Activated CD4-positive, alpha-beta T cell treated with anti-CD3 and anti-CD28 coated beads for 36 hours (primary cell): ENCODE results near the gene NTM. TPM values are rescaled to one million over a fixed set of nuclear protein-coding genes. Genes with fewer than 3 reads are reported as not detected.

Experiments used
- ATAC-seq: fragments of 200-7000 bp; cut with Tn5 transposase; one replicate; pipeline ENCODE4 v1.10.0; 2021; ENCODE audit warnings: mild to moderate bottlenecking, moderate library complexity
- CTCF ChIA-PET: fragments of 350-600 bp; sonication (Branson Sonifier 250); formaldehyde crosslinking; loops from one replicate; lab custom pipeline; 2021; ENCODE audit warnings: antibody characterized with exemption; lab: Charles Lee
- POLR2A ChIA-PET: fragments of 350-600 bp; sonication (Branson Sonifier 250); formaldehyde crosslinking; loops from one replicate; lab custom pipeline; 2021; ENCODE audit warnings: antibody characterized with exemption, inconsistent platforms; lab: Charles Lee
- DNase-seq: peaks from one replicate; pipeline ENCODE4 v3.0.0-alpha.2; 2020
- H3K27ac Mint-ChIP-seq: one replicate; pipeline ENCODE4 v1.8.0; 2021; ENCODE audit warnings: mixed read lengths
- H3K27me3 Mint-ChIP-seq: one replicate; pipeline ENCODE4 v1.8.0; 2021; ENCODE audit warnings: mixed read lengths
- H3K36me3 Mint-ChIP-seq: one replicate; pipeline ENCODE4 v1.8.0; 2021; ENCODE audit warnings: low read depth, mixed read lengths
- H3K4me1 Mint-ChIP-seq: one replicate; pipeline ENCODE4 v1.8.0; 2021; ENCODE audit warnings: mixed read lengths
- H3K4me3 Mint-ChIP-seq: one replicate; pipeline ENCODE4 v1.8.0; 2021; ENCODE audit warnings: mild to moderate bottlenecking, moderate library complexity, mixed read lengths
- H3K9me3 Mint-ChIP-seq: one replicate; pipeline ENCODE4 v1.8.0; 2021; ENCODE audit warnings: low read depth, mixed read lengths
- intact Hi-C, 2 experiments: fragments of 100-400 bp; cut with DNase I in 1 of 2; cut with micrococcal nuclease in 1 of 2; formaldehyde crosslinking; loops; one replicate each; pipeline versions ENCODE4 v1.14.2 to v1.15.1; 2022 to 2024; cut with DNase I, micrococcal nuclease
- total RNA-seq, 2 experiments: library from RNA; stranded (reverse); gene quantifications; one replicate each; pipeline ENCODE4 v1.2.3, GENCODE V29; 2021

The NTM gene
- total RNA-seq, 2 experiments from 2014 or later, result not detected

GRCh38 chr11:131468565-131468964, 98.2 kb downstream of the NTM start:
- H3K27ac Mint-ChIP-seq, result no peak overlapping the region
- POLR2A ChIA-PET, result no interaction called here
- H3K4me1 Mint-ChIP-seq, result no peaks in the 10 kb centered on the region
- CTCF ChIA-PET, result no interaction called here
- ATAC-seq (no peak), DNase-seq (no peak)
- no peak overlapping the region for H3K4me3 Mint-ChIP-seq
- H3K27me3 Mint-ChIP-seq, result peaks cover 6% of the 10 kb centered on the region
- intact Hi-C loops, result no loop called here
- no peaks in the 10 kb centered on the region for H3K36me3 Mint-ChIP-seq
- H3K9me3 Mint-ChIP-seq, result no peaks in the 10 kb centered on the region

DNA sequence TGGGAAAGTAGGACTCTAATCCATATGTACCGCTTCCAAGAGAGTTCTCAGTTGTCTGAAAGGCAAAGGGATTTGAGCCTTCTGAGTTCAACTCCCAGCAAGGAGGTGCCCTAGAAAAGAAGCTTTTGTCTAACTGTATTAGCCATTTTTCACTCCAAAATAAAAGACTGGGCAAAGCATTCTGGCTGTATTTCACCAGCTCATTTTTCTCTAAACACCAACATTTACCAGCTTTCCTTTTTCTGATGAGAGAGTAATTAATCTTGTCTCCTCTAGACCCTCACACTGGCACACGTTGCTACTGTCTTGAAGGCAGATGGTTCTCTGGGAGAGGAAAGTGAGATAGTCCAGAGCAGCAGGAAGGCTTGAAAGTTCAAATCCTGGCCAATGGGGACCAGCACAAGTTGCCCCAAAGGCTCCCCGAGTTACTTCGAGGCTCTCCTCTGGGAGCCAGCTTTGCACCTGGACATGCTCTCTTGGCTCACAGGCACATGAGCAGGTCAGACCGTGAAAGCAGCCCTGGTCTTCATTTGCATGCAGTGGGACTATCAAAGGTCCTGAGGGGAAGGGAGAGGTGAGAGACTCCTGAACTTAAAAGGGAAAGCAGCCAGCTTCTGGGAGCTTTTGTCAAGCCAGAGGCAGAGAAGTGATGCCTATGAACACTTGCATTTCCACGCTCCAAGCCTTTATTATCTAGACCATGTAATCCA, 100.0 kb downstream of the NTM start:
- no peaks in the 10 kb centered on the region for H3K9me3 Mint-ChIP-seq
- intact Hi-C loops, result no loop called here
- no peak for ATAC-seq
- H3K4me3 Mint-ChIP-seq, result no peak overlapping the region
- POLR2A ChIA-PET, result no interaction called here
- DNase-seq, result no peak
- H3K27ac Mint-ChIP-seq, result no peak overlapping the region
- no peaks in the 10 kb centered on the region for H3K4me1 Mint-ChIP-seq
- CTCF ChIA-PET, result interaction anchor here (0.7 kb wide), 1 partner anchor 14 kb away, joined by 3 read pairs; no protein-coding TSS in a partner anchor
- H3K27me3 Mint-ChIP-seq, result peaks cover 6% of the 10 kb centered on the region
- no peaks in the 10 kb centered on the region for H3K36me3 Mint-ChIP-seq

GRCh38 chr11:131471976-131472375, 101.6 kb downstream of the NTM start:
- peaks cover 6% of the 10 kb centered on the region for H3K27me3 Mint-ChIP-seq
- ATAC-seq, result no peak
- H3K27ac Mint-ChIP-seq, result no peak overlapping the region
- intact Hi-C loops, result no loop called here
- H3K9me3 Mint-ChIP-seq, result no peaks in the 10 kb centered on the region
- no peaks in the 10 kb centered on the region for H3K4me1 Mint-ChIP-seq
- no peak for DNase-seq
- ChIA-PET CTCF (interaction anchor here (0.8 kb wide), 1 partner anchor 67 kb away, joined by 3 read pairs; no protein-coding TSS in a partner anchor), POLR2A (no interaction called here)
- no peak overlapping the region for H3K4me3 Mint-ChIP-seq
- no peaks in the 10 kb centered on the region for H3K36me3 Mint-ChIP-seq

GRCh38 chr11:131474947-131475346, 104.5 kb downstream of the NTM start:
- POLR2A ChIA-PET, result no interaction called here
- intact Hi-C loops, result no loop called here
- CTCF ChIA-PET, result no interaction called here
- Mint-ChIP-seq H3K4me3 (no peak overlapping the region), H3K9me3 (no peaks in the 10 kb centered on the region), H3K27me3 (peaks cover 10% of the 10 kb centered on the region), H3K27ac (no peak overlapping the region), H3K4me1 (no peaks in the 10 kb centered on the region), H3K36me3 (no peaks in the 10 kb centered on the region)
- no peak for DNase-seq
- ATAC-seq, result no peak

DNA sequence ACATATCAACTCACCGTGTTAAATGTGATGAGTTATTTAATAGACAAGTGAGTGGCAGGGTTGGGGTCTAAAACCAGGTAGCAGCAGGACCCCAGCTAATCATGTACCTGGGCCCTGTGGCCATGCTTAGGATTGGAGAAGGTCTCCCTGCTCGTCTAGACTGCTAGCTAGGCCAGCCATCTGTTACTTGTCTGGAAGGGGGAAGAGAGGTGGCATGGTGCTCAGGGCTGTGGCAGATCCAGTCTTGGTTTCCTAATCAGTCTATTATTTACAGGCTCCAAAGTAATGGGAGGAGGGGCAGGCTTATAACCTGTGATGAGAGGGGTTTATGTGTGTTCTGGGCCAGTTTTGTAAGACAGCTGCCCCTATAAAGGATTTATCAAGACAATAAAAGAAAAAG, 105.9 kb downstream of the NTM start:
- H3K27ac Mint-ChIP-seq, result no peak overlapping the region
- intact Hi-C loops, result no loop called here
- no peaks in the 10 kb centered on the region for H3K4me1 Mint-ChIP-seq
- ATAC-seq, result no peak
- ChIA-PET POLR2A (no interaction called here), CTCF (no interaction called here)
- H3K27me3 Mint-ChIP-seq, result peaks cover 10% of the 10 kb centered on the region
- no peak for DNase-seq
- H3K9me3 Mint-ChIP-seq, result no peaks in the 10 kb centered on the region
- H3K4me3 Mint-ChIP-seq, result no peak overlapping the region
- no peaks in the 10 kb centered on the region for H3K36me3 Mint-ChIP-seq

DNA sequence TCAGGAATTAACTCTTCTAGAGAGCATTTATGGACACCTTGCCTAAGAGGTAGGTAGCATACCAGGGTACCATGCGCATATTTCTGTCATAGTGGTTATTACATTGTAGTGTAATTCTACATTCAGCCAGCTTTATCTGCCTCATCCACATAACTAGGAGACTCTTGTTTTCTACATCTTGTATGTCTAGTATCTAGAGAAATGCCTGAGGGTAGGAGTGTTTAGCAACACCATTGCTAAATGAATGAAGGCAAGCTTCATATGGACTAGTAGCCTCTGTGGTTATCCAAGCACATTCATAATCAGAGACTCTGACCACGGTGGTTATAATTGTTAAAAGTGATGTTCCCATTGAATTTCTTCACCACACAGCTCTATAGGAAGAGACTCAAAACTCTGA, 107.9 kb downstream of the NTM start:
- peaks cover 8% of the 10 kb centered on the region for H3K27me3 Mint-ChIP-seq
- H3K4me1 Mint-ChIP-seq, result no peaks in the 10 kb centered on the region
- no peak overlapping the region for H3K4me3 Mint-ChIP-seq
- intact Hi-C loops, result no loop called here
- H3K9me3 Mint-ChIP-seq, result no peaks in the 10 kb centered on the region
- CTCF ChIA-PET, result no interaction called here
- ATAC-seq, result no peak
- DNase-seq, result no peak
- no peak overlapping the region for H3K27ac Mint-ChIP-seq
- no peaks in the 10 kb centered on the region for H3K36me3 Mint-ChIP-seq
- POLR2A ChIA-PET, result no interaction called here

GRCh38 chr11:131481303-131481702, 110.9 kb downstream of the NTM start:
- H3K36me3 Mint-ChIP-seq, result no peaks in the 10 kb centered on the region
- ChIA-PET CTCF (no interaction called here), POLR2A (no interaction called here)
- ATAC-seq (no peak), DNase-seq (no peak)
- intact Hi-C loops, result no loop called here
- no peaks in the 10 kb centered on the region for H3K4me1 Mint-ChIP-seq
- H3K27ac Mint-ChIP-seq, result no peak overlapping the region
- H3K9me3 Mint-ChIP-seq, result no peaks in the 10 kb centered on the region
- no peak overlapping the region for H3K4me3 Mint-ChIP-seq
- peaks cover 4% of the 10 kb centered on the region for H3K27me3 Mint-ChIP-seq

- H3K4me1 Mint-ChIP-seq, result no peaks in the 10 kb centered on the region
- POLR2A ChIA-PET, result no interaction called here
- H3K9me3 Mint-ChIP-seq, result no peaks in the 10 kb centered on the region
- ATAC-seq, result no peak
- H3K4me3 Mint-ChIP-seq, result no peak overlapping the region
- peaks cover 4% of the 10 kb centered on the region for H3K27me3 Mint-ChIP-seq
- DNase-seq, result no peak
- CTCF ChIA-PET, result no interaction called here
- intact Hi-C loops, result no loop called here
- no peak overlapping the region for H3K27ac Mint-ChIP-seq
- H3K36me3 Mint-ChIP-seq, result no peaks in the 10 kb centered on the region
Measured at GRCh38 chr11:131481971-131482370, 111.6 kb downstream of the NTM start.

DNA sequence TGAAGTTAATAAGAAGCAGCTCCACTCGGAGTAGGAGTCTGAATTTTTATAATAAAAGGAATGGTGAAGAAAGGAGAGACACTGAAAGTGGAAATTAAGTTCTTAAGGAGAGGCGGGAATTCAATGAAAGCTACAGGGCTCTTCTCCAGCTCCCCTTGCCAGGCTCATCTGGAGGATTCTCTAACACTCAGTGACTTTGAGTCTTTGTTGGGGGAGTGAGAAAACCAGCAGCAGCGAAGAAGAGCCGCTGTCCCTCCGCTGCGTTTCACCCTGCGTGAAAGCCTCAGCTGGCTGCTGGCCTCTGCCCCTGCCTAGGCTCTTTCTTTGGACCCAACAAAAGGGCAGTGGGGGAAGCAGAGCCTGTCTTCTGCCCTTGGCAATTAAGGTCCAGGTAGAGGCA, 113.0 kb downstream of the NTM start:
- H3K27ac Mint-ChIP-seq, result no peak overlapping the region
- H3K27me3 Mint-ChIP-seq, result peaks cover 4% of the 10 kb centered on the region
- no peak overlapping the region for H3K4me3 Mint-ChIP-seq
- ChIA-PET CTCF (no interaction called here), POLR2A (no interaction called here)
- intact Hi-C loops, result no loop called here
- H3K9me3 Mint-ChIP-seq, result no peaks in the 10 kb centered on the region
- no peaks in the 10 kb centered on the region for H3K4me1 Mint-ChIP-seq
- ATAC-seq (no peak), DNase-seq (no peak)
- H3K36me3 Mint-ChIP-seq, result no peaks in the 10 kb centered on the region

GRCh38 chr11:131483877-131484276, 113.5 kb downstream of the NTM start:
- CTCF ChIA-PET, result no interaction called here
- Mint-ChIP-seq H3K4me1 (no peaks in the 10 kb centered on the region), H3K4me3 (no peak overlapping the region), H3K9me3 (no peaks in the 10 kb centered on the region), H3K27me3 (peaks cover 4% of the 10 kb centered on the region), H3K36me3 (no peaks in the 10 kb centered on the region), H3K27ac (no peak overlapping the region)
- intact Hi-C loops, result no loop called here
- ATAC-seq, result no peak
- no peak for DNase-seq
- POLR2A ChIA-PET, result no interaction called here

DNA sequence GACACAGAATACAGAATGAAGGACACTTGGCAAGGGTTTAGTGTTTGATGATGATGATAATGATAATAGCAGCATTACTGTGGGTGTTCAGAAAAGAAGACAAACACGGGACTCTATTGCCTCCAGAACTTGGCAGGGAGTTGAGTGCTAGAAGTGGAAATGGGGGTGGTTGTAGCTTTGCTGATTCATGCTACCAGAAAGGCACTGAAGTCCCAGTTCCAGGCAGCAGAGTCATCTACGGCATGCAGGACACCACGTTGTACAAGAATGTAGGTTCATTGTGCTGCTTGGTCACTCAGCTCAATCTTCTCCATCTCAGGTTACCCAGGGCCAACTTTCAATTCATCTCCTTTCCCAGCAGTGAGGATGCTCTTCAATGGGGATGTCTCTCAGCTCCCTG, 115.7 kb downstream of the NTM start:
- intact Hi-C loops, result no loop called here
- H3K27ac Mint-ChIP-seq, result no peak overlapping the region
- no peak for DNase-seq
- no peaks in the 10 kb centered on the region for H3K36me3 Mint-ChIP-seq
- H3K9me3 Mint-ChIP-seq, result no peaks in the 10 kb centered on the region
- no peak overlapping the region for H3K4me3 Mint-ChIP-seq
- ChIA-PET CTCF (no interaction called here), POLR2A (no interaction called here)
- no peaks in the 10 kb centered on the region for H3K4me1 Mint-ChIP-seq
- no peak for ATAC-seq
- H3K27me3 Mint-ChIP-seq, result no peaks in the 10 kb centered on the region

GRCh38 chr11:131486937-131487635, 116.7 kb downstream of the NTM start:
- H3K36me3 Mint-ChIP-seq, result no peaks in the 10 kb centered on the region
- ChIA-PET CTCF (no interaction called here), POLR2A (no interaction called here)
- H3K4me3 Mint-ChIP-seq, result no peak overlapping the region
- DNase-seq, result no peak
- ATAC-seq, result no peak
- H3K27me3 Mint-ChIP-seq, result no peaks in the 10 kb centered on the region
- no peaks in the 10 kb centered on the region for H3K9me3 Mint-ChIP-seq
- no peaks in the 10 kb centered on the region for H3K4me1 Mint-ChIP-seq
- H3K27ac Mint-ChIP-seq, result no peak overlapping the region
- intact Hi-C loops, result no loop called here
